HS-27A (cell line): ENCODE data around the gene PLD5.
"Not testable (repeated sequence)": the region's sequence is repeated elsewhere in the genome, so short reads cannot be mapped to it uniquely, and the experiment has no call there.

Source experiments
- DNase-seq: peaks from one replicate; pipeline ENCODE4 v3.0.0-alpha.2; 2012; ENCODE audit warnings: low read depth, missing footprints

Gene PLD5

DNA sequence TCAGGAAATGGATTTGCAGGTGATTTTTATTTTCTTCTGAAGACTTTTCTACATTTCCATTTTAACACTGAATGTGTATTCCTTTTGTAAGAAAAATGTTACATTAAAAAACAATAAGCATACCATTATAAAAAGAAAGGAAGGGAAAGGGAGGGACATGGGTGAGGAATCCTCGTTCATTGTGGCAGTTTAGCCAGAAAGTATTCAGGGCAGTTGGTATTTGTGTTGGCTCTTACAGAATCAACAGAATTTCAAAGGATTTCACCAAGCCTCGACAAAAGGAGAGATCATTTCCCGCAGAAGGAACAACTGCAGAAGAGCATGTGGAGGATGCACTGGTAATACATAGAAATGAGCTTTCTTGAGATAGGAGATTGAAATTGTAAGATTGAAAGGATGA lies 35.0 kb downstream of the PLD5 start:
- DNase-seq = no peak

GRCh38 chr1:242477944-242478343 lies 46.6 kb downstream of the PLD5 start:
- no peak for DNase-seq

DNA sequence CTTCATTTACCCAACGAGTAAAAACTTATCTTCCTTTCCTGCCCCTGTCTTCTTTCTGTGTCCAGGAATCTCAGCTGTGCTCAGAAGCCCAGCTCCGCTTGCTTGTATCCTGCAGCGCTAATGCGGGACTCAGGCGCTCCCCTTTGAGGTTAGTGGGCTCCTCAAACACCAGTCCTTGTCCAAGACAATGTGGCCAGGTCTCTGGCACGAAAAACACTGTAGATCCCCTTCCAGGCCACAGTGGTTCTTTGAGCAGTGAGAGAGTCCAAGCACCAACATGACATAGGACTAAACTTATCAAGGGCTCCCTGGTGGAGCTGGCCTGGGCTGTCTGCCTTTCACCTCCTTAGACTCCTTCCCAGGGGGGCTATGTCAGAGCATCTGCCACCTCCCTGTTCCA lies 53.7 kb downstream of the PLD5 start:
- DNase-seq = no peak

GRCh38 chr1:242468784-242469183 lies 55.7 kb downstream of the PLD5 start:
- no peak for DNase-seq

DNA sequence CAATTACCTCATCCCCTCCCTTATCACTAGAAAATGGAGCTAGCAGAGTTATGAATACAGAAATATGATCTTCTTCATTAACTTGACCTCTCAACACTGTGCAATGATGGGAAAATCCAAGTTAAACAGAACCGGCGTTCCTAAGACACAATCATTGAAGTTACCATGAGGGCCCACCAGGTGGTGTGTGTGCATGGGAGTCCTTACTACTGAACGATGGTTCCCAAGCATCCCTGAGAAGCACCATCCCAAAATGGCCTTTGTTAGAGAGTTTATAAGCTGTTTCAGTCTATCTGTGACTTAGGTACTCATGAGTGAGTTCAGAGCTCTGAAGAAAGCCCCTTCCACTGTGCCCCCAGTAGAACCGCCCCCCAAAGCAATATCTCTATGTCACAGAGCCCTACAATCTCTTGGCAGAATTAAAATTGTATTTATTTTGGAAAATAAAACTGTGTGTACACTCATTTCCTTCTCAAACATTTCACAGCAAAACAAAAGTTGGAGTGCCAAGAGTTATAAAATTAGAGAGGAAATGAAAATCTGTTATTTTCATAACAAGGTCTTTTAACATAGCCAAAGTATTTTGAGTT lies 56.8 kb downstream of the PLD5 start:
- DNase-seq = no peak

- DNase-seq = no peak
Measured at GRCh38 chr1:242462867-242463266, 61.6 kb downstream of the PLD5 start.

- not testable (repeated sequence) for DNase-seq
Measured at GRCh38 chr1:242459740-242460139, 64.8 kb downstream of the PLD5 start.

DNA sequence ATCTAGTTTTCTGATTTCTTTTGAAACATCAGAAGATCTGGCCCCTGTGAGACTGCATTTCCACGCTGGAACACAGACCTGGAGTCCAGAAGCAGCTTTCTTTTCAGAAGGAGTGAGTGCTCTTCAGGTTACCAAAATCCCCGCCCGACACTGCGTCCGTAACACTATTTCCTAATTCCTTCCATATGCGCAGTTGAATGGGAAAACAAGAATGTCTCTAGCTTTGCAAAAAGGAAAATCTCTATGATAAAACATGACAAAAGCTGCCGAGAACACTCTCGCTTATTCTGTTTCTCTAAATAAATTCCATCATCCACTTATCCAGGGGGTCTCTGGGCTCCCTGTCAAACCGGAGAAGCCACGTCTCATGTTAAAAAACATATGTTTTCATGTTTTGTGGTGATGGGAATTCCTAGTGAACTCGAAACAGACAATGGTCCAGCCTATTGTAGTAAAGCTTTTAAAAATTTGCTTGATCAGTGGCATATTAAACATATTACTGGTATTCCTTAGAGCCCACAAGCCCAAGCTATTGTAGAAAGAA lies 67.7 kb downstream of the PLD5 start:
- no peak for DNase-seq

GRCh38 chr1:242455052-242455361 lies 69.5 kb downstream of the PLD5 start:
- no peak for DNase-seq

GRCh38 chr1:242454262-242455051 lies 70.0 kb downstream of the PLD5 start:
- no peak for DNase-seq

DNA sequence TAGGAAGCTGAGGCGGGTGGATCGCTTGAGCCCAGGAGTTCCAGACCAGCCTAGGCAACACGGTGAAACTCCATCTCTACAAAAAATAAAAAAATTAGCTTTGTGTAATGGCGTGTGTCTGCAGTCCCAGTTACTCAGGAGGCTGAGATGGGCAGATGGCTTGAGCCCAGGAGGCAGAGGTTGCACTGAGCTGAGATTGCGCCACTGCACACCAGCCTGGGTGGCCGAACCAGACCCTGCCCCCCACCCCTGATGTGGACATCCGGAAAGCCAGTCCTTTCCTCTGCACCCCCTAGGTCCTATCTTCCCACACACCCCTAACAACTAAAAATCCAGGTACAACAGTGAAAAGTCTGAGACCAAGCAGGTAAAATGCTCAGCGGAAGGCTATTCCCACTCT lies 71.9 kb downstream of the PLD5 start:
- no peak for DNase-seq

DNA sequence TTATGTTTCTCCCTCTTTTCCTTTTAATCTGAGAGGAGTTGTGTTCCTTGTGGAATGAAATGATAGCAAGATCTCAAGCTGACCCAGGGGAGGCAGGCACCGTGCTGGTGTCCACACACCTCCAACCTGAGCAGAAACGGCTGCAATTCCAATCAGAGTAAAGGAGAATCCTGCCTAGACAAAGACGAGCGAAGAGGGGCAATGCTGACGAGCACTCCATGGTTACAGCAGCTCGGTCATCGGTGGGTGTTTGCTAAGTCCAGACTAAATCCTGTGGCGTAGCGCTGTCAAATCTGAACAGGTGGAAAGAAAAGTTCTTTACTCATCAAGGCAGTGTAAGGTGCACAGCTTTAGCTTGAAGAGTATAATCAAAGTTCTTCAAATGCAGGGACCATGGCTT lies 74.8 kb downstream of the PLD5 start:
- DNase-seq = no peak

GRCh38 chr1:242448910-242449645 lies 75.4 kb downstream of the PLD5 start:
- DNase-seq = no peak

GRCh38 chr1:242447689-242448088 lies 76.8 kb downstream of the PLD5 start:
- DNase-seq = no peak

- no peak for DNase-seq
Measured at GRCh38 chr1:242440757-242441156, 83.7 kb downstream of the PLD5 start.

DNA sequence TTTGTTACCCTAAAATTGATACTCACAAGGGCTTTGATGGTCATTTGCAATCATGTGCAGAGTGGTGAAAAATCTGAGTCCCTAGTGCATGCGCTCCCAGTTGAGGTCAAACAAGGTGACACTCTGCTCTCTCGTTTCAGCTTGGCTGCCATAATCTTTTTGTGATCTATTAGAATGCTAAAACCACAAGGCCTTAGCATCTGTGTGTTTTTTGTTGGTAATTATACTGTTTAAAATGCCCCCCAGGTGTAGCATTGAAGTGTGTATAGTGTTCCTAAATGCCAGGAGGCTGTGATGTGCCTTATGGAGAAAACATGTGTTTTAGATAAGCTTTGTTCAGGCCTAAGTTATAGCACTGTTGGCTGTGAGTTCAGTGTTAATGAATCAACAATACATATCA lies 89.3 kb downstream of the PLD5 start:
- no peak for DNase-seq

DNA sequence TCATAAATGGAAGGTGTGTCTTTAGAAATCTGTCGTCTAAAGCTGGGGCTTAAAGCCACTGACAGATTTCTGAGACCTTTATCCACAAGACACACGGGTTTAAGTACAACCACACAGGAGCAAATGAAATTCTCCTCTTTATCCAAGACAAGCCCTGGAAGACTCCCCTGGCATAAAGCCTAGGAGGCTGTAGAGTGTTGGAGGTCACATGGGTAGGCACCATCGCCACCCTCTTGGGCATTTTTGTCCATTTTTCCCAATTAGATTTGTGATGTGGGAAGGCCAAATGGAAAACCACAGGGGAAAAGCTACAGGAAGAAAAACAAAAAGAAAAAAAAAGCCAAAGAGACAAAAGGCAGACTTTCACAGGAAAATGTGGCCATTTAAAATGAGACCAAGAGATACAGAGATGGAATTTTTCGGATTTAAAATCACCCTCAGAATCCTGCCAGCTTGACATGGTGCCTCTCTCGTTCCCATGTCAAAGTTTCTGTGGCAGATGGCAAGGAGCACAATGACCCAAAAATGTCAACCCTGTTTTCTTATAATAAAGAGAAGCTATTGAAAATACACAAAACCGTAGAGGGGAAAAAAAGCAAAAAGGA lies 91.9 kb downstream of the PLD5 start:
- DNase-seq = no peak

- DNase-seq = no peak
Measured at GRCh38 chr1:242431786-242432185, 92.7 kb downstream of the PLD5 start.

- no peak for DNase-seq
Measured at GRCh38 chr1:242430956-242431355, 93.5 kb downstream of the PLD5 start.

GRCh38 chr1:242428399-242429190 lies 95.9 kb downstream of the PLD5 start:
- DNase-seq = no peak

GRCh38 chr1:242427519-242427918 lies 97.0 kb downstream of the PLD5 start:
- DNase-seq = no peak
